Uterus (tissue), 4 donors: Measurements from ENCODE around the gene PPP2R3A. TPM values are rescaled to one million over a fixed set of nuclear protein-coding genes. Genes with fewer than 3 reads are reported as not detected.
"Not testable (repeated sequence)": the region's sequence is repeated elsewhere in the genome, so short reads cannot be mapped to it uniquely, and the experiment has no call there.

Experiments used
- DNase-seq, 2 donors: peaks; one replicate each; pipeline ENCODE4 v3.0.0-alpha.2; 2019 to 2020
- H3K27ac ChIP-seq, 2 donors: fragments of 200-600 bp; sonication (generic); 1 replicate in 1 of 2; 2 replicates in 1 of 2; pipeline ENCODE4 v1.5.1; 2016 to 2018
- H3K27me3 ChIP-seq, 2 donors: fragments of 200-600 bp; sonication (generic); one replicate each; pipeline ENCODE4 v1.5.1; 2018 to 2019; ENCODE audit warnings: control low read depth in 1 of 2
- H3K36me3 ChIP-seq, 2 donors: fragments of 200-600 bp; sonication (generic); one replicate each; pipeline ENCODE4 v1.5.1; 2019; ENCODE audit warnings: control low read depth in 1 of 2
- H3K4me1 ChIP-seq, 2 donors: fragments of 200-600 bp; sonication (generic); one replicate each; pipeline ENCODE4 v1.5.1; 2018 to 2019; ENCODE audit warnings: control low read depth in 1 of 2
- H3K4me3 ChIP-seq, 2 donors: fragments of 200-600 bp; sonication (generic); 1 replicate in 1 of 2; 2 replicates in 1 of 2; pipeline ENCODE4 v1.5.1; 2018 to 2019; ENCODE audit warnings: mild to moderate bottlenecking in 1 of 2
- H3K9me3 ChIP-seq, 2 donors: fragments of 200-600 bp; sonication (generic); one replicate each; pipeline ENCODE4 v1.5.1; 2019; ENCODE audit warnings: control low read depth in 1 of 2
- POLR2A ChIP-seq, 2 donors: fragments of 450-650 bp; IDR thresholded peaks; one replicate each; pipeline ENCODE4 v1.6.1; 2016; ENCODE audit warnings: antibody characterized with exemption in 2 of 2, mild to moderate bottlenecking in 1 of 2, moderate library complexity in 1 of 2
- intact Hi-C: fragments of 100-400 bp; cut with DNase I; formaldehyde crosslinking; loops from one replicate; pipeline ENCODE4 v1.15.1; 2023; ENCODE audit warnings: low total_unique reads
- total RNA-seq, 4 donors: library from RNA; depleted of rRNA in 3 of 4; stranded (reverse); fragments of >200 nt in 3 of 4; gene quantifications; one replicate each; pipeline versions ENCODE4 v1.1.0 to v1.2.4, GENCODE V29; 2014 to 2023
- TF ChIP-seq, protein P1 (sequence below), 4 experiments: fragments of 200-600 bp in 2 of 4; fragments of 450-650 bp in 2 of 4; sonication (generic) in 2 of 4; IDR thresholded peaks; one replicate each; pipeline ENCODE4 v1.5.1; 2016 to 2019; ENCODE audit warnings: antibody characterized with exemption in 4 of 4, mild to moderate bottlenecking in 2 of 4, moderate library complexity in 1 of 4
- donor health status: DM: yes; HTN: yes; CAD: no.

PPP2R3A gene
- total RNA-seq, 4 donors from 2014 or later: 8.5 to 22.9 (median 18.1) TPM

DNA sequence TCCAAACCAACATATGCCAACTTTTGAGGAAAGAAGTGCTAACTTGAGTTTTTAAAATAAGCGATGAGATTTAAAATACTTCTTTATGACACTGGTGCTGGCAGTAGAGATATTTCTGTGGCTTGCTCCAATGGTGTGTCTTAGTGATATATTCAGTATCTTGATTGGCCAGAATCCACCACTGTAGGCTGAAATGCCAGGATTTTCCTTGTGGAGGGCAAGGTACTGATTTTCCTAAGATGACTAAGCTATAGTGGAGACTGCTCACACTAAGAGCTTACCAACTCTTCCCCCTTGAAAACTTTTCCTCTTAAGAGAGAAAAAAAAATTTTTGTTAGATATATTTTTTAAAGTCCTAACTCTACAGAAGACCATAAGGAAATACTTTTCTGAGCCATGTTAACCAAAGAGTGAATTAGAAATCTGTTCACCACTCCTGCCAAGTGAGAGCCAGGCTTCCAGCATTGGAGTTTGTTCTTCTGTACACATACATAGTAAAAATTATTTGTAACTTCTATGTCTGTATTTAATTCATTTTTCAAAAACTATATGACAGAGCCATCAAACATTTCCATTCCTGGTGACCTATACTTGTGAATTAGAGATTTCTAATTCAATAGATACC is 109.1 kb downstream of the PPP2R3A start:
- Histone ChIP-seq H3K9me3 (no peaks in the 10 kb centered on the region), H3K4me3 (no peak overlapping the region), H3K36me3 (no peaks in the 10 kb centered on the region), H3K27ac (peak overlapping the region; percentile 8 to 55), H3K4me1 (no peaks in the 10 kb centered on the region), H3K27me3 (no peaks in the 10 kb centered on the region)
- TF ChIP-seq, protein P1, sequence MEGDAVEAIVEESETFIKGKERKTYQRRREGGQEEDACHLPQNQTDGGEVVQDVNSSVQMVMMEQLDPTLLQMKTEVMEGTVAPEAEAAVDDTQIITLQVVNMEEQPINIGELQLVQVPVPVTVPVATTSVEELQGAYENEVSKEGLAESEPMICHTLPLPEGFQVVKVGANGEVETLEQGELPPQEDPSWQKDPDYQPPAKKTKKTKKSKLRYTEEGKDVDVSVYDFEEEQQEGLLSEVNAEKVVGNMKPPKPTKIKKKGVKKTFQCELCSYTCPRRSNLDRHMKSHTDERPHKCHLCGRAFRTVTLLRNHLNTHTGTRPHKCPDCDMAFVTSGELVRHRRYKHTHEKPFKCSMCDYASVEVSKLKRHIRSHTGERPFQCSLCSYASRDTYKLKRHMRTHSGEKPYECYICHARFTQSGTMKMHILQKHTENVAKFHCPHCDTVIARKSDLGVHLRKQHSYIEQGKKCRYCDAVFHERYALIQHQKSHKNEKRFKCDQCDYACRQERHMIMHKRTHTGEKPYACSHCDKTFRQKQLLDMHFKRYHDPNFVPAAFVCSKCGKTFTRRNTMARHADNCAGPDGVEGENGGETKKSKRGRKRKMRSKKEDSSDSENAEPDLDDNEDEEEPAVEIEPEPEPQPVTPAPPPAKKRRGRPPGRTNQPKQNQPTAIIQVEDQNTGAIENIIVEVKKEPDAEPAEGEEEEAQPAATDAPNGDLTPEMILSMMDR (IDR thresholded peaks at IDR 0.05): no peak
- TF ChIP-seq POLR2A (IDR thresholded peaks at IDR 0.05): no peak
- intact Hi-C loops: loop anchor here (5.0 kb wide), 1 partner anchor 938 kb away; no protein-coding TSS in a partner anchor
- DNase-seq: no peak

DNA sequence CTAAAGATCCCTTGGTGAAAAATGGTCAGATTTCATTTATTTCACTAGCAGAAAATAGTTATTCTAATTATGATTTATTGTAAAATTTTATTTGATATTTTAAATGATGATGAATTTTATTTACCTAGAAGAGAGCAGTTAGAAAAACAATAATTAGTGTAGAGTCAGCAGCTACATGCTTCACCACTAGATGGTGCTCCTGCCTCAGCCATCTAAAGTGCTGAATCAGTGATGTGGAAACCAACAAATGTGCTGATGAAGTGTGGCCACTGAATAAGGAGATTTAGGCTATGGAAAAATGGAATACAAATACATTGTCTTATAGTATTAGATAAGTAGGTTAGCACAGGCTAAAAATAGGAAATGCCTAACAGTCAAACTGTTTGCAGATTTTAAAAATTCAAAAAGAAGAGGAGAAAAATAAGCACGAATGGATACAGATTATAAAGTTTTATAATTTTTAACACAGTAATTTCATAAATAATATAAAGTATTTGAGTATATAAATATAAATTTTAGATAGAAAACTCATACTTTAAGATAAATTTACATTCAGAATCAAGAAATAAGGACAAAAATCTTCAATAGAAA is 109.8 kb downstream of the PPP2R3A start:
- Histone ChIP-seq H3K27ac (peak overlapping the region; percentile 8 to 55), H3K4me1 (no peaks in the 10 kb centered on the region), H3K27me3 (no peaks in the 10 kb centered on the region), H3K9me3 (no peaks in the 10 kb centered on the region), H3K36me3 (no peaks in the 10 kb centered on the region), H3K4me3 (no peak overlapping the region)
- no peak for TF ChIP-seq POLR2A (IDR thresholded peaks at IDR 0.05)
- TF ChIP-seq, protein P1 (IDR thresholded peaks at IDR 0.05): peak; percentile 84 to 95 (median 91)
- DNase-seq: peak; percentile 70 to 75
- intact Hi-C loops: loop anchor here (5.0 kb wide), 1 partner anchor 937 kb away; no protein-coding TSS in a partner anchor

DNA sequence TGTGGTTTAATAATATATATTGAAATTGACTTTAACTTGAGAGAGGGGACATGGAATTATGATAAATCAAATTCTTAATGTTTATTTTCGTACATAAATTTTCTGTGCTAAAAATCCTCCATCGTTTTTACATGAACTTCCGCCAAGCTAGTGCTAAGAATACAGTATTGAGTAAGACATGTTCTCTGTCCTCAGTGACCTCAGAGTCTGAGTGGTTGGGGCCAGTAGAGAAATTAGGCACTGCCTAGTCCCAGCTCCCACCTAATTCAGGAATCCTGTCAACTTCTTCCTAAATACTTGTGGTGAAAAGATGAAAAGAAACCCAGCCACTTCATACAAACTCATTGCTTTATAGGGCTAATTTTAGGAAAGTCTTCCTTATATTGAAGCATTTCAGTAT is 110.3 kb downstream of the PPP2R3A start:
- H3K4me3 ChIP-seq: no peak overlapping the region
- intact Hi-C loops: loop anchor here (5.0 kb wide), 1 partner anchor 936 kb away; no protein-coding TSS in a partner anchor
- TF ChIP-seq, protein P1 (IDR thresholded peaks at IDR 0.05): no peak
- no peak for TF ChIP-seq POLR2A (IDR thresholded peaks at IDR 0.05)
- H3K36me3 ChIP-seq: no peaks in the 10 kb centered on the region
- H3K27ac ChIP-seq: no peak overlapping the region
- no peak for DNase-seq
- no peaks in the 10 kb centered on the region for H3K4me1 ChIP-seq
- no peaks in the 10 kb centered on the region for H3K27me3 ChIP-seq
- no peaks in the 10 kb centered on the region for H3K9me3 ChIP-seq

DNA sequence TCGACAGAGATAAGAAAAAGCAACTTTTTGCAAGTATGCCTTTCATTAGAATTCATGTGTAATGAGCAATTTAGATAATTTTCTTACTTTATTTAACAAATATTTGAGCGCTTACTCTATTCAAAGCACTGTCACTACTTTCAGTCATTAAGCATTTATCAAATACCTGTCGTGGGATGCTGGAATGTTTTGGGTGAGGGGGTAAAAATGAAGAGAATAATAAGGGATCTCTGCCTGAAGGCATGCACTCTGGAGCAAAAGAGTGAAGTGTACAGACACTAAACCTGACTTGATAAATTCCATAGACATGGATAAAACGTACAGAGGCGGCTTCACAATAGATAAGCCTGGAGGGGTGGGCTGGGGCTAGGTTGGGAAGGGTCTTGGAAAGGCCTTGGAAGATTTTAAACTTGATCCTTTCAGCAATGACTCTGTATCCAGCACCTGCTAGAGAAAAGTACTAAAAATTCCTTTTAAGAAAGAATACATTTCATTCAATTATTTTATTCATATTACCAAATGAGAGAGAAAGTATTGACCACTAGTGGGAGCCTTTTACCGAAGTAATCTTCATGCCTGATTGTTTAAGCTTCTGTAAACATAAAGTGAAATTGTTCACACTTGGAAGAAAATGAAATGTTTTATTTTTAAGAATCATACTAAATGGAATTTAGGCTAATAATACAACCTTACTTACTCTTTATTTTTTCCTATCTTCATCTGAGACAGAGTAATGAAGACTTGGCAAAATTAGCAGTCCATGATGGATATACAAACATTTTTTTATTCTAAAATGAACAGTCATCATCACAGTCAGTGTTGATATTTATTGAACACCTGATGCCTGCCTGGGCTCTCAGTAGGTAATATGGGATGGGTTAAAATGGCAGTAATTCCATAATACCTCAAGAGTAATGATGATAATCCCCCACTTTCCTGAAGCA is 113.2 kb downstream of the PPP2R3A start:
- Histone ChIP-seq H3K4me3 (no peak overlapping the region), H3K27ac (no peak overlapping the region), H3K27me3 (no peaks in the 10 kb centered on the region), H3K4me1 (no peaks in the 10 kb centered on the region), H3K9me3 (no peaks in the 10 kb centered on the region), H3K36me3 (no peaks in the 10 kb centered on the region)
- TF ChIP-seq POLR2A (IDR thresholded peaks at IDR 0.05): no peak
- TF ChIP-seq, protein P1 (IDR thresholded peaks at IDR 0.05): peak in 3 of 4 experiments; percentile 29 to 60 (median 51)
- DNase-seq: no peak
- intact Hi-C loops: loop anchor here (5.0 kb wide), 1 partner anchor 934 kb away; no protein-coding TSS in a partner anchor

DNA sequence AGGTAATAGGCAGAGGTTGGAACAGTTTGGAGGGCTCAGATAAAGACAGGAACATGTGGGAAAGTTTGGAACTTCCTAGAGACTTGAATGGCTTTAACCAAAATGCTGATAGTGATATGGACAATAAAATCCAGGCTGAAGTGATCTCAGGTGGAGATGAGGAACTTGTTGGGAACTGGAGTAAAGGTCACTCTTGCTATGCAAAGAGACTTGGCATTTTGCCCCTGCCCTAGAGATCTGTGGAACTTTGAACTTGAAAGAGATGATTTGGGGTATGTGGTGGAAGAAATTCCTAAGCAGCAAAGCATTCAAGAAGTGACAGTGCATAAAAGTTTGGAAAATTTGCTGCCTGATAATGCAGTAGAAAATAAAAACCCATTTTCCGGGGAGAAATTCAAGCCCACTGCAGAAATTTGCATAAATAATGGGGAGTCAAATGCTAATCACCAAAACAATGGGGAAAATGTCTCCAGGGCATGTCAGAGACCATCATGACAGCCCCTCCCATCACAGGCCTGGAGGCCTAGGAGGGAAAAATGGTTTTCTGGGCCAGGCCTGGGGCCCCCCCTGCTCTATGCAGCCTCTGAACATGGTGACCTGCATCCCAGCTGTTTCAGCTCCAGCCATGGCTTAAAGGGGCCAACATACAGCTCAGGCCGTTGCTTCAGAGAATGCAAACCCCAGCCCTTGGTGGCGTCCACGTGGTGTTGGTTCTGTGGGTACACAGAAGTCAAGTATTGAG is 118.3 kb downstream of the PPP2R3A start:
- intact Hi-C loops, DNase-seq, H3K4me1 ChIP-seq, H3K27ac ChIP-seq, H3K9me3 ChIP-seq, H3K4me3 ChIP-seq, H3K27me3 ChIP-seq, H3K36me3 ChIP-seq: not testable (repeated sequence)

DNA sequence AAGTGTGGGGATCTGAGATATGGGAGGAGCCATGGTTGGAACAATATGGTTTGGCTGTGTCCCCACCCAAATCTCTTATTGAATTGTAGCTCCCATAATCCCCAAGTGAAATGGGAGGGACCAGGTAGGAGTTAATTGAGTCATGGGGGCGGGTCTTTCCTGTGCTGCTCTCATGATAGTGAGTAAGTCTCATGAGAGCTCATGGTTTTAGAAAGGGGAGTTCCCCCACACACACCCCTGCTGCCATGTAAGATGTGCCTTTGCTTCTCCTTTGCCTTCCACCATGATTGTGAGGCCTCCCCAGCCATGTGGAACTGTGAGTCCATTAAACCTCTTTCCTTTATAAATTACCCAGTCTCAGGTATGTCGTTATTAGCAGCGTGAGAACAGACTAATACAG is 119.5 kb downstream of the PPP2R3A start:
- H3K9me3 ChIP-seq, DNase-seq, H3K27me3 ChIP-seq, H3K27ac ChIP-seq, H3K36me3 ChIP-seq, intact Hi-C loops, H3K4me3 ChIP-seq, H3K4me1 ChIP-seq: not testable (repeated sequence)
